ENCODE results near the gene C17orf75.
"Not testable (repeated sequence)": the region's sequence is repeated elsewhere in the genome, so short reads cannot be mapped to it uniquely, and the experiment has no call there.

The C17orf75 gene, protein sequence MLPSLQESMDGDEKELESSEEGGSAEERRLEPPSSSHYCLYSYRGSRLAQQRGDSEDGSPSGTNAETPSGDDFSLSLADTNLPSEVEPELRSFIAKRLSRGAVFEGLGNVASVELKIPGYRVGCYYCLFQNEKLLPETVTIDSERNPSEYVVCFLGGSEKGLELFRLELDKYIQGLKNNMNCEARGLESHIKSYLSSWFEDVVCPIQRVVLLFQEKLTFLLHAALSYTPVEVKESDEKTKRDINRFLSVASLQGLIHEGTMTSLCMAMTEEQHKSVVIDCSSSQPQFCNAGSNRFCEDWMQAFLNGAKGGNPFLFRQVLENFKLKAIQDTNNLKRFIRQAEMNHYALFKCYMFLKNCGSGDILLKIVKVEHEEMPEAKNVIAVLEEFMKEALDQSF

DNA sequence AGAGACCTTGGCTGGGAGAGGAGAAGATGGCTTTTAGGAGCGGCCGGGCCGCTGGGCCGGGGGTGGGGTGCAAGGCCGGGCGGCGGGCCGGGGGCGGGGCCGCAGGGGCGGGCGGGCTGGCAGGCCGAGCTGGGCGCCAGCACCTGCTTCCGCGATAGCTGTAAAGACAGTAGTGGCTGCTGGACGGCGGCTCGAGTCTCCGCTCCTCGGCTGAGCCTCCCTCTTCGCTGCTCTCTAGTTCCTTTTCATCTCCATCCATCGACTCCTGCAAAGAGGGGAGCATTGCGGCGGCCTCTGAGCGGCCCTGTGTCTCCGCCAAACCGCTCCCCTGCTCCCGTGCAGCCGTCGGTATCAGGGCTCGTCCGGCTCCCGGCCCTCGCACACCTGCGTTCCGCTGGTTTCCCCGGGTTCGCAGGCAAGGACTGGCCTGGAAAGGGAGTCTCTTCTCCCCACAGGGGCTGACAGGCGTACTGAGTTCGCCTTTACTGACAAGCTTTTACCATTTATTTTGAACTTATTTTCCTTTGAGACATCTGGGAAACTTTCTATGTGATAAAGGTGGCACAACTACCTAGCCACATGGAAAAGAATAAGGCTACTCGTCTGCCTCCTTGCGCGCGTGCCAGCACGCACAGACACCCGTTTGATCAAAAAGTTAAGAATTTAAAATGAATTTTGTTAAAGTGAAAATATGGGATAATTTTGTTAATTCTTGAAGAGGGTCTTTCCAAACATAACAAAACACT, at the start of gene C17orf75:
Gene C17orf75, minus strand, starts transcription at position 317 of the 746 bp plus-strand sequence. Its CDS starts 34 bp downstream, at position 283.
- DNase-seq (ENCODE audit: low read depth): peak; percentile 73

DNA sequence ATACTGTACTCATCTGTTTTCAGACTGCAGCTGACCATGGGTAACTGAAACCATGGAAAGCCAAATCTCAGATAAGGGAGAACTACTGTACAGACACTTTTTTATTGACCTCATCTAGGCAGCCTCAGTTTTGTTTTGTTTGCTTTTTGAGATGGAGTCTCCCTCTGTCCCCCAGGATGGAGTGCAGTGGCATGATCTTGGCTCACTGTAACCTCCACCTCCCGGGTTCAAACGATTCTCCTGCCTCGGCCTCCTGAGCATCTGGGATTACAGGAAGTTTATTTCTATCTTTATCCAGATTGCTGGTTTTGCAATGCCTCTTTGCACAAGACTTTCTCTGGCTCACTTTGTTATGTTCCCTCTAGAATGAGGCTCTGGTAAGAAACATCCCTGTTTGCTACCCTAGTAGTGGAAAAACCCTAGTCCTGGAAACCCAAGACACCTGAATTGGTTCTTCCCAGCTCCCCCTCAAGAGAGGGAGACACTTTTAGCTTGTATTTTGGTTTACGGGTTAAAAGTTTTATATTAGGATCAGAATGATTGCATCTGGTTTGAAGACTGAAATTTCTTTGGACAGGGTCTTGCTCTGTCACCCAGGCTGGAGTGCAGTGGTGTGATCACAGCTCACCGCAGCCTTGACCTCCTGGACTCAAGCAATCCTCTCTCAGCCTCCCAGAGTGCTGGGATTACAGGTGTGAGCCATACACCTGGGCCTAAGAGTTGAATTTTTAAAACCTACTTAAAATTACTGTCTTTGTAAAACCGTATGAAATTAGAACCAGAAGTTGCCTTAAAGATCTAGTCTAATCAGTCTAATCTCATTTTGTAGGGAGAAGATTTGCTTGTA, 46.9 kb upstream of the C17orf75 start:
- peak; percentile 68 for DNase-seq (ENCODE audit: low read depth)

DNA sequence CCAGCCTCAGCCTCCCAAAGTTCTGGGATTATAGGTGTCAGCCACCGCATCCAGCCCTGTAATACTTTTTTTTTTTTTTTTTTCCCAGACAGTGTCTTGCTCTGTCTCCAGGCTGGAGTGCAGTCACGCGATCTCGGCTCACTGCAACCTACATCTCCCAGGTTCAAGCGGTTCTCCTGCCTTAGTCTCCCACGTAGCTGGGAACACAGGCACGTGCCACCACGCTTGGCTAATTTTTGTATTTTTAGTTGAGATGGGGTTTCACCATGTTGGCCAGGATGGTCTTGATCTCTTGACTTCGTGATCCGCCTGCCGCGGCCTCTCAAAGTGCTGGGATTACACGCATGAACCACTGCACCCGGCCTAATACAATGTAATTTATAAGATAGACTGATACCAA, 46.2 kb upstream of the C17orf75 start:
- not testable (repeated sequence) for DNase-seq (ENCODE audit: low read depth)

DNA sequence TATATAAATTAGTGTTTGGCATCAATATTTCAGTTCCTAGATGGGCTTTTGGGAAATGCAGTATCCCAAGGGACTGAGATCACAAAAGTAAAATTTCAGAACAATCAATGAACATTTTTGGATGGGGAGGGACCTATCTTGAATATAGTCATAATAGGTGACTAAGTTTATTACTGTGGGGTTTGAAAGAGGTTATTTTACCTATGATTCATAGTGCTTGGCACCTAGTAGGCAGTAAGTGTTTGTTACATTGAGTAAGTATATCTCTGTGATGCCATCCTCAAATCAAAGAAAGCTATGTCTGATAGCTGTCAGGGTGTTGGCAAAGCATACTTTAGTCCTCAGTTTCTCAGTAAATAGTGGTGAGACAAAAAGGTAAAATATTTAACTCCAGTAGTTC, 44.9 kb upstream of the C17orf75 start:
- no peak for DNase-seq (ENCODE audit: low read depth)

DNA sequence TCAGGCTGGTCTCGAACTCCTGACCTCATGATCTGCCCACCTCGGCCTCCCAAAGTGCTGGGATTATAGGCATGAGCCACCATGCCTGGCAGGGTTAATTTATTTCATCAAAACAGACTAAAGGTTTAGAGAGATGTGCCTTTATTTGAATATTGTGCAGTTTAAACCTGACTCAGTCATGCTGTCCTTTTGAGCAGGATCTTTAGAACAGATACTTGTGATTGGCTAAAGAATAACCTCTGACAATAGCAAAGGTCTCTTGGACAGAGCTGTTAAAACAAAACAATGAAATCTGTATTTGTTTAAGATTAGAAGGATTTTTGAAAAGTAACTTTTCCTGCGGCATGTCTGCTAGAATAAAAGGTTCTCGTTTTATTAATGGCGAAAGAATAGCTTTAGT, 44.0 kb upstream of the C17orf75 start:
- DNase-seq (ENCODE audit: low read depth): no peak

DNA sequence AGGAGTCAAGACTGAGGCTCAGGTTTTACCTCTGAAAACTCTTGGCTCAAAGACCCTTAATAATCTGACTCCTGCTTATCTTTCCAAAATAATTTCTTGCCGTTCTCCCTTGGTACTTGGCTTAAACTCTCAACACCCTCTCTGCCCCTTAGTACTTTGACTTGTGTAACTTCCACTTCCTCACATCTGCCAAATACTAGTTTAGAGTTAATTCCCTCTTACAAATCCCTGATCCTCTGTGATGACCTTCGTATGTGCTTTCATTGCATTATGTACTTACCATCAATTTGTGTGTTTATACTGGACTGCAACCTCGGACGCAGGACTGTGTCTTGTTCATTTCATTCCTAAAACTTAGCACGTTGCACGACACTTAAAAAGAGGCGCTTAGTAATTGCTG, 43.1 kb upstream of the C17orf75 start:
- no peak for DNase-seq (ENCODE audit: low read depth)

DNA sequence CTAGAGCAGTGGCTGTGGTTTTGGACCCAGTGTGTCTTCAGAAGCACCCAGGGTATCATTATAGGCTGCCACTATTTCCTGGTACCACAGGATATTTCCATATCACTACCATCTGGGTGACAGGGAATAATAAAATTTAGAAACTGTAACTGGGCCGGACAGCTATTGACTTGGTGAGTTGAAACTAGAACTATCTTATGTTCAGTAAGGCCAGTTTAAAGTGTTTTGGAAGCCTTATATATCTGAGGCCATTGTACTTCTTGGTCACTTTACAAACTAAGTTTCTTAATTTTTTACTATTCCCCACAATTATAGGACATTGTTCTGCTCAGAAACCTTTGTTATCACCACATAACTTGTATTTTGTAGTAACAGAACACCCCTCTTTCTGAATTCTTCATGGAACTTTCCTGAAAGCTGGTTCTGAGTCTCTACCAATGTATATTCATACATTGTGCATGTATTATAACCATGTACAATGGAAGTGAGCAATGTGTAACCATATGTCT, 42.0 kb upstream of the C17orf75 start:
- DNase-seq (ENCODE audit: low read depth): no peak

DNA sequence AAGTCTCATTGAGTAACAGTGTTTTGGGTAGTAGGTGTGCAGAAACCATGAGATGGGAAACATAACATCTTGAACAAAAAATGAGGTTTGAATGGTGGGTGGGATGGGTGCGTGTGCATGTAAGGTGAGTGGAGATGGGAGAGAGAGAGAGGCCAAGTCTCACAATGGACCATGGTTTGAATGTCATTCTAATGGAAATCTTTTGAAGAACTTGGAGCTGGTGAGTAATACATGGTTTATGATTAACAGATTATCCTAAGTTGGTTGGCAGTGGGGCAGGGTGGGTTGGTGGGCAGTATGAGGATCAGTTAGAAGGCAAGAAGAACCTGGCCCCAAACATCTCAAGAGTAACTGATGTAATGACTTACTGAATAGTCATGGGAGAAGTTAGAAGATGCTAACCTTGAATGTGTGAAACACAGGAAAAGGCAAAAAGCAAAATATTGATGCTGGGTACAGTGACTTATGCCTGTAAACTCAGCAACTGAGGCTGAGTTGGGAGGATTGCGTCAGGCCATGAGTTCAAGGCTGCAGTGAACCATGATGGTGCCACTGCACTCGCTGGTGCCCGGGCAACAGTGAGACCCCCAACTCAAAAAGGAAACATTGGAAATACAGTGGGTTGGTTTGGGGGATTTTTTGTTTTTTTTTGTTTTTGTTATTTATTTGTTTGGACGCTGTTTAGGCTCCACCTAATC, 40.7 kb upstream of the C17orf75 start:
- no peak for DNase-seq (ENCODE audit: low read depth)

DNA sequence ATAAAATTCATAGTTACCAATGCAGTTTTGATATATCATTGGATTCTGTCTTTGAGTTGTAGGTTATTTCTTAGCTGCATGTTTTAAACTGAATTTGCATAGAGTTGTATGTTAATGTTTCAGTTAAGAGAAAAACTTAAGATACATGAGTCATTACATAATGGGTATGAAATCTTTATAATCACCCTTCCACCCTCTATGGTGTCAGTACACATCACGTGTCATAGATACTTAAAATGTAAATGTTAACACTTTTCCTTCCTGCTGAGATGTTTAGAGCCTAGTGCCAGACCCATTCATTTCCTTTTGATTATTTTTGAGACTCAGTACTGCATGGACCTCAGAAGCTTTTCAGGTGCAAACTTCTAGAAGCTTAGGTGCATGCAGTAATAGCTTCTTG, 28.5 kb upstream of the C17orf75 start:
- DNase-seq (ENCODE audit: low read depth): no peak

DNA sequence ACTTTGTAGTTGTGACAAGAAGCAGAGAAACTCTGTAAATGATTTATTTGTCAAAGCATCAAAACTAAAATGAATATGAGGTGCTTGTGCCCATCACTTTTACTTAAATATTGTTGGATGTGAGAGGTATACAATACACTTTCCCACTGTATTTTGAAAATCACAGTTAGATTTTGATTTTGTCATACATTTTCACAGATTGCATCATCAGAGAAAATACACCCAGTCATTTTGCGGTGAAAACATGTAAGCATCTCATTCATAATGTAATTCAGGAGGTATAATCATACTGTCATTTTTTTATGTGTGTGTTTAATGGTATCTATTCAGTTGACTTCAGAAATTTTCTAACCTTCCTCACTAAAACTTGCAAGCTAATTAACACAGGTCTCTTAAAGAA, 19.3 kb upstream of the C17orf75 start:
- no peak for DNase-seq (ENCODE audit: low read depth)

DNA sequence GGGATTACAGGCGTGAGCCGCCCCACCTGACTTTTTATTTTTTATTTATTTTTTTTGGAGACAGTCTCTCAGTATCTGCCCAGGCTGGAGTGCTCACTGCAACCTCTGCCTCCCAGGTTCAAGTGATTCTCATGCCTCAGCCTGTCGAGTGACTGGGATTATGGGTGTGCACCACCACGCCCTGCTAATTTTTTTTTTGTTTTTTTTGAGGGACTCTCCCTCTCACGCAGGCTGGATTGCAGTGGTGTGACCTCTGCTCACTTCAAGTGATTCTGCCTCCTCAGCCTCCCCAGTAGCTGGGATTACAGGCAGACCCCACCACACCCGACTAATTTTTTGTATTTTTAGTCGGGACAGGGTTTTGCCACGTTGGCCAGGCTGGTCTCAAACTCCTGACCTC, 15.6 kb upstream of the C17orf75 start:
- no peak for DNase-seq (ENCODE audit: low read depth)

DNA sequence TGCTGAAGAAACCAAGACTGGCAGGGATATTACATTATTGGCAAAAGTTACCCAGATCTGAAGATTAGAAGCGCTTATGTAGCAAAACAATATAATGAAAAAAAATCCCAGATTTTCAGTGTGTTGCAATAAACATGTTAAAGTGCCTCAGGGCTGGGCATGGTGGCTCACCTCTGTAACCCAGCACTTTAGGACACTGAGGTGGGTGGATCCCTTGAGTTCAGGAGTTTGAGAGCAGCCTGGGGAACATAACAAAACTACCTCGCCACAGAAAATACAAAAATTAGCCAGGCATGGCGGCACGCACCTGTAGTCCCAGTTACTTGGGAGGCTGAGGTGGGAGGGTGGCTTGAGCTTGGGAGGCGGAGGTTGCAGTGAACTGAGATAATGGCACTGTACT, 14.8 kb upstream of the C17orf75 start:
- no peak for DNase-seq (ENCODE audit: low read depth)

DNA sequence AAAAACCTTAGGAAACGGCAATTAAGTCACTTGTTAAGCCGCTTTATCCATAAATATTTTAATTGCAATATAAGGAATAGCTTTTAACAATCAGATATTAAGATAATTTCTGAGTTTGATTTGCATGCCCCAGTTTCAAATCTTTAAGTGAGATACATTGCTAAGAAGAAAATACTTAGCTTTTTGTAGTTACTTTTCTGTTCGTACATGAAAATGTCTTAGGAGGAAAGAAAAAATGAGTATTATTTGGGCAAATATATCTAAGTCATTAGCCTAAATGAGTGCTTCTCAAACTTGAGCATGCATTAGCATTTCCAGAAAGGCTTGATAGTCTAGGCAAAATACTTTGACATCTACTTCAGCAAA, 14.4 kb upstream of the C17orf75 start:
- DNase-seq (ENCODE audit: low read depth): no peak

DNA sequence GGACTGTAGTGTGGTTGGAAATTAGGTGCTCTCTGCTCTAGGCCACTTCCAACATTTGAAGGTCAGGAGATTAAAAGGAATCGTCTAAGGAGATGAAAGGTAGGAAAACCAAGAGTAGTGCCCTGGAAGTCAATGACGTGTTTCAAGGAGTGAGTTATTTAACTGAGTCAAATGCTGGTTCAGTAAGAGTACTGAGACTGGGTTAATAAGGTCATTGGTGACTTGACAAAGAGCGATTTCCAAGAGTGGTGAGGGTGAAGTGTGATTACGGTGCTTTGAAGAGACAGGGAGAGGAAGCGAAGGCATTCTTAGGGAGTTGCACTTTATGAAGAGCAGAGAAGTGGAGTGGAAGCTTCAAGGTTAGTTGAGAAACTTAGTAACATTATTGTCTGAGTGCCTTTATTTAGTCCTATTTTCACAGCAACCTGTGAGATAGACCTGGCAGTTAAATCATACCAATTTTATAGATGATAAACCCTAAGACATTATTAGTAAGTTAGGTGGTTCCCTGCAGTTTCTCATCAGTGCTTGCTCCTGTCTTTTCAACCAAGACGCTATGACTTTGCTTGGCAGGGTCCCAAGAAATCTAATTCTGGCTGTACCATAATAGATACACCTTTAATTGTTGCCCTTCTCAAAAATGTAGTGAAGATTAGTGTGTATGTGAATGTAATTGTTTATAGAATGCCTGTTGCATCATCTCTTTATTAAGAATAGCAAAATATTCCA, 13.8 kb upstream of the C17orf75 start:
- DNase-seq (ENCODE audit: low read depth): no peak

DNA sequence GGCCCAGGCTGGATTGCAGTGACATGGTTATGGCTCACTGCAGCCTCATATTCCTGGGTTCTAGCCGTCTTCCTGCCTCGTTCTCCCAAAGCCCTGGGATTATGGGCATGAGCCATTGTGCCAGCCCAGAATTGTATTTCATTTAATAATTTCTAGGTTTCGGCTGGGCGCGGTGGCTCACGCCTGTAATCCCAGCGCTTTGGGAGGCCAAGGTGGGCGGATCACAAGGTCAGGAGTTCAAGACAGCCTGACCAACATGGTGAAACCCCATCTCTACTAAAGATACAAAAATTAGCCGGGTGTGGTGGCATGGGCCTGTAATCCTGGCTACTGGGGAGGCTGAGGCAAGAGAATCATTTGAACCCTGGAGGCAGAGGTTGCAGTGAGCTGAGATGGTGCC, 10.8 kb upstream of the C17orf75 start:
- not testable (repeated sequence) for DNase-seq (ENCODE audit: low read depth)

DNA sequence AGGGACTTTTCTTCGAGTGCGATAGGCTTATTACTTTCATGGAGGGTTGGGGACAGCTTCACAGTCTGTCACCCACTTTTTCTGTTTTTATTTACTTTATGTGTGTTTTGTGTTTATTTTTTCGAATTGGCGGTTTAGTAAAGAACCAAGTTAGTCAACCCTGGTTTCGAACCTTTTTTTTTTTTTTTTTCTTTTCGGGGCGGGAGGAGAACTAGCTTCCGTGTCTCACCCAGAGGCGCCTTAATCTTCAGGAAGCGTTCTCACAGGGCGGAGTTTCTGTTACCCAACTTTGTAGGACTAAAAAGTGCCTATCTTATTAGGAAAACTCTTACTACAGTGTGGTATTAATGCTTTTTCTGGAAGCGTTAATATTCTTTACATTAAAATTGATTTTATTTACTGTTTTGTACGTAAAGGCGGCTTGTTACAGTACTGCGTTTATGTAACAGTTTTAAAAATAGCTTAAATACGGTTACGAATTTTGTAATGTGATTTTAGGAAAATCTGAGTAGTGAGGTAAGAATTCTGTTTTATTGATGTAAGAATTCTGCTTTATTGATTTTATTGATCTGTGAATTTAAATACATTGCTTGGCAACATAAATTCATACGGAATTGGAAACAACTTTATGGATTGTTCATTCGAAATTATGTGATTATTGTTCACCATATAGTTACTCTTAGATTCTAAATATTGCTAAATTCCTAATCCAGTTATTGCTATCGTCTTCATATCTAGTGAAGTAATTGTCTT, 8.9 kb upstream of the C17orf75 start:
- peak; percentile 77 for DNase-seq (ENCODE audit: low read depth)

DNA sequence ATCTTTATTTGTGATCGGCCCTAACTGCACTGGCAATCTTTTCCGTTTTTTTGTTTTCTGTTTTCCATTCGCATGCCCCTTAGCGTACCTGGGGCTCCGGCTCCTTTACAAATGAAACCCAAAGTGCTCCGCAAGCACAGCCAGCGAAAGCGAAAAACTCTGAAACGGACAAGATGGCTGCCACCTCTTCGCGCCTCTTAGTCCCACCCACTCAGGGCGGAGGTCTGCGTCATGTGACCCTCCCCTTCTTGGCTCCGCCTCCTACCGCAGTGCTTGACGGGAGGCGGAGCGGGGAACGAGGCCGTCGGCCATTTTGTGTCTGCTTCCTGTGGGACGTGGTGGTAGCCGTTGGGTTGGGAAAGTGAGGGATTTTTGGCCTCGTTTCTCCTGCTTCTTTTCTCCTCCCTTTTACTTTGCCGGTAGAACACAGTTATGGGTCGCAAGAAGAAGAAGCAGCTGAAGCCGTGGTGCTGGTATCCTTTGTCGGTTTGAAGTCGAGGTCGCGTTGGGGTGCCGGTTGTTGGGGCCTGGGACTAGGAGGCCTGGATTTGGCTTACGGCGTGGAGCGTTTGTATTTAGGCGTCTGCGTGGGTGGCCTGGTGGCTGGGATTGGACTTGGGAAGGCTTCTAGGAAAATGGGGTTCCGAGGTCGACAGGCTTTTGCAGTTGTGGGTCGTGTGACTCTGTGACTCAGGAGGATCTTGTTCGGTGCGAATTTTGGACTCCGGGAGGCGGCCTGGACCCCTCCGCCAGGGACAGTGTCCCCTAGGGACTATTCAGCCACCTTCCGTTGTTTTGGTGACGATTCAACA, 8.1 kb upstream of the C17orf75 start, which contains the start of gene ZNF207:
Gene ZNF207, plus strand, starts transcription at position 304 of the 812 bp plus-strand sequence. Its CDS starts 129 bp downstream, at position 433.
- DNase-seq (ENCODE audit: low read depth): peak; percentile 94

DNA sequence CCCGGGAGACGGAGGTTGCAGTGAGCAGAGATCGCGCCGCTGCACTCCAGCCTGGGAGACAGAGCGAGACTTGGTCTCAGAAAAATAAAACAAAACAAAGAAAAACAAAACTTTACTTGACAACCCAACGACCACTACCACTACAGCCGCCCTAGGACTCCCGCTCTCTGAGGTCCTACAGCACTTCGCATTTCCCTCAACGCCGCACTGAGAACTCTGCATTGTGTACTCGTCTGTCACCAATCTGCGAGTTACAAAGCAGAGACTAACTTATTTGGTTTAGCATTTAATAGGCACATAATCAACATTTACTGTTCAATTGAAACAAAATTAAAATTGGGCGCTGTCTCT, 7.5 kb upstream of the C17orf75 start:
- DNase-seq (ENCODE audit: low read depth): peak; percentile 19

DNA sequence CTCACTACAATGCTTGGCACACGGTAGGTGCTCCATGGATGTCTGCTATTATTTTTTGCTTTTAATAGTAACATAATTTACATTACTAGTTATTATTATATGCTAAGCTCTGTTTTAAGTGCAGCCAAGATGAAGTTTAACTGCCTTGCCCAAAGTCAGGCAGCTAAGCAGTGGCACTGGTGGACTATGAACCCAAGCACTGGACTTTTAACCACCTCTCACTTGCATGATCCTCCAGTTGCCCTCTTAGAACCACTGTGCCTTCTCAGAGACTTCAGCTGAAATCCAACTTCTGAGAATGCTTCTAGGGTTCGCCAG, 6.5 kb upstream of the C17orf75 start:
- DNase-seq (ENCODE audit: low read depth): no peak

Data from amniotic epithelial cell (primary cell).